ENCODE measurements around the gene PRKAR2A.
A peak's percentile ranks its signal among the peaks of the same experiment; 100 is the strongest.
"Not testable (repeated sequence)": the region's sequence is repeated elsewhere in the genome, so short reads cannot be mapped to it uniquely, and the experiment has no call there.

Gene PRKAR2A

GRCh38 chr3:48723725-48724124 lies 123.9 kb downstream of the PRKAR2A start:
- TF ChIP-seq, protein P1, sequence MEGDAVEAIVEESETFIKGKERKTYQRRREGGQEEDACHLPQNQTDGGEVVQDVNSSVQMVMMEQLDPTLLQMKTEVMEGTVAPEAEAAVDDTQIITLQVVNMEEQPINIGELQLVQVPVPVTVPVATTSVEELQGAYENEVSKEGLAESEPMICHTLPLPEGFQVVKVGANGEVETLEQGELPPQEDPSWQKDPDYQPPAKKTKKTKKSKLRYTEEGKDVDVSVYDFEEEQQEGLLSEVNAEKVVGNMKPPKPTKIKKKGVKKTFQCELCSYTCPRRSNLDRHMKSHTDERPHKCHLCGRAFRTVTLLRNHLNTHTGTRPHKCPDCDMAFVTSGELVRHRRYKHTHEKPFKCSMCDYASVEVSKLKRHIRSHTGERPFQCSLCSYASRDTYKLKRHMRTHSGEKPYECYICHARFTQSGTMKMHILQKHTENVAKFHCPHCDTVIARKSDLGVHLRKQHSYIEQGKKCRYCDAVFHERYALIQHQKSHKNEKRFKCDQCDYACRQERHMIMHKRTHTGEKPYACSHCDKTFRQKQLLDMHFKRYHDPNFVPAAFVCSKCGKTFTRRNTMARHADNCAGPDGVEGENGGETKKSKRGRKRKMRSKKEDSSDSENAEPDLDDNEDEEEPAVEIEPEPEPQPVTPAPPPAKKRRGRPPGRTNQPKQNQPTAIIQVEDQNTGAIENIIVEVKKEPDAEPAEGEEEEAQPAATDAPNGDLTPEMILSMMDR (conservative IDR thresholded peaks at IDR 0.05; ENCODE audit: low read depth) = no peak
- no peak for DNase-seq (ENCODE audit: low spot score)
- ChIA-PET POLR2A (ENCODE audit: low non-redundant PET) (no interaction called here), CTCF (no interaction called here)
- H3K27ac ChIP-seq = no peak overlapping the region

- CTCF ChIA-PET, H3K27ac ChIP-seq: not testable (repeated sequence)
These were observed 124.4 kb downstream of the PRKAR2A start for GRCh38 chr3:48723293-48723692.

GRCh38 chr3:48716982-48717746 lies 130.5 kb downstream of the PRKAR2A start, which contains the start of gene IP6K2:
Gene IP6K2 (minus strand): TSS chr3:48717221. CDS start chr3:48695291, 21,930 bp downstream.
- ChIA-PET CTCF (no interaction called here), POLR2A (ENCODE audit: low non-redundant PET) (interaction anchor here (0.5 to 0.8 kb wide), 4 partner anchors 10 to 203 kb away, joined by 3 to 4 read pairs (median 3); no protein-coding TSS in a partner anchor)
- DNase-seq (ENCODE audit: low spot score) = peak; percentile 93
- H3K27ac ChIP-seq = peak within 1 kb of the TSS; percentile 87
- TF ChIP-seq, protein P1 (conservative IDR thresholded peaks at IDR 0.05; ENCODE audit: low read depth) = no peak

More at GRCh38 chr3:48723293-48723692, 124.4 kb downstream of the PRKAR2A start:
- POLR2A ChIA-PET (ENCODE audit: low non-redundant PET); DNase-seq (ENCODE audit: low spot score): not testable (repeated sequence)

- H3K27ac ChIP-seq = peak overlapping the region; percentile 87
- CTCF ChIA-PET = no interaction called here
- no peak for DNase-seq (ENCODE audit: low spot score)
- POLR2A ChIA-PET (ENCODE audit: low non-redundant PET) = interaction anchor here (0.7 to 0.8 kb wide), 2 partner anchors 10 to 18 kb away, joined by 3 read pairs; no protein-coding TSS in a partner anchor
- TF ChIP-seq, protein P1 (conservative IDR thresholded peaks at IDR 0.05; ENCODE audit: low read depth) = no peak
These were observed 131.1 kb downstream of the PRKAR2A start for GRCh38 chr3:48716508-48716981.

DNA sequence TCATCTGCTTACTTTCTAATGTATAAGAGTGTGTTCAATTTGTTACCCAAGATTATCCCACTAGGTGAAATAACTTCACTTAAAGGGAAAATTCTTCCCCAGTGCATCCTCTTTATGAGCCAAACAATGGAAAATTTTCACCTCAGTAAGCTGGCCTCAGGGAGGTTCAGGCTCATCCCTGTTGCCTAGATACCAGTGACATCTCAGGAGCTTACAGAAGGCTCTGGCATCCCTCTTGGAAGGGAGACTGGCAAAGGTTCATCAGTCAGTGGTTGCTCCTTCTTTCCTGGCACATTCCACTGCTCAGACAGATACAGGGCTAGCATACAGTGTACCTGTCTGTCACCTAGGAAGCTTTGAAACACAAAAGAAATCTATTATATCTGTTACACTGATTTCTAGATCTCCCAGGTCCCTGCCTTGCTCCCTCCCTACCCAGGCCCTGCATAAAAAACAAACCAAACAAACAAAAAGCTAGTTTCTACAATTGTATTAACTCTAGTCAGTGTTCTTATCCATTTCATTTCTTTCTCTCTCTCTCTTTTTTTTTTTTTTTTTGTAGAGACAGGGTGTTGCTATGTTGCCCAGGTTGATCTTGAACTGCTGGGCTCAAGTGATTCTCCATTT lies 132.4 kb downstream of the PRKAR2A start:
- H3K27ac ChIP-seq = no peak overlapping the region

GRCh38 chr3:48711727-48712126 lies 135.9 kb downstream of the PRKAR2A start:
- peak overlapping the region; percentile 78 for H3K27ac ChIP-seq
- TF ChIP-seq, protein P1 (conservative IDR thresholded peaks at IDR 0.05; ENCODE audit: low read depth) = no peak
- no peak for DNase-seq (ENCODE audit: low spot score)
- ChIA-PET CTCF (no interaction called here), POLR2A (ENCODE audit: low non-redundant PET) (no interaction called here)

More for the DNA sequence above, 132.4 kb downstream of the PRKAR2A start:
- no peak for DNase-seq (ENCODE audit: low spot score)
- ChIA-PET POLR2A (ENCODE audit: low non-redundant PET) (no interaction called here), CTCF (interaction anchor here (0.6 kb wide), 1 partner anchor 726 kb away, joined by 6 read pairs; no protein-coding TSS in a partner anchor)
- TF ChIP-seq, protein P1 (conservative IDR thresholded peaks at IDR 0.05; ENCODE audit: low read depth) = no peak
